ENCODE results near the gene RGS7.

DNA sequence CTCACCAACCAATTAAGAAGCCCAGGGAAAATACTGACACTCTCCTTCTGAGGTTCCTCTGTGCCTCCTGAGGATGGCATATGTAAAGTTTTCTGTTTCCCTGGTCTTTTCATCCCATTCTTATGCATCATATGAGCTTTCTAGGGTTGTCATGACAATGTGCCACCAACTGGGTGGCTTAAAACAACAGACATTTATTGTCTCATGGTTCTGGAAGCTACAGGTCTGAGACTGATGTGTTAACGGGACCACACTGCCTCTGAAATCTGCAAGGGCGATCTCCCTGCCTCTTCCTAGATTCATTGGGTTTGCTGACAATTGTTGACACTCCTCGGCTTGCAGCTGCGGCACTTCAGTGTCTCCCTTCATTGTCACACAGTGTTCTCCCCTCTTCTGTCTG is 308.4 kb downstream of the RGS7 start:
- TF ChIP-seq, protein P1, sequence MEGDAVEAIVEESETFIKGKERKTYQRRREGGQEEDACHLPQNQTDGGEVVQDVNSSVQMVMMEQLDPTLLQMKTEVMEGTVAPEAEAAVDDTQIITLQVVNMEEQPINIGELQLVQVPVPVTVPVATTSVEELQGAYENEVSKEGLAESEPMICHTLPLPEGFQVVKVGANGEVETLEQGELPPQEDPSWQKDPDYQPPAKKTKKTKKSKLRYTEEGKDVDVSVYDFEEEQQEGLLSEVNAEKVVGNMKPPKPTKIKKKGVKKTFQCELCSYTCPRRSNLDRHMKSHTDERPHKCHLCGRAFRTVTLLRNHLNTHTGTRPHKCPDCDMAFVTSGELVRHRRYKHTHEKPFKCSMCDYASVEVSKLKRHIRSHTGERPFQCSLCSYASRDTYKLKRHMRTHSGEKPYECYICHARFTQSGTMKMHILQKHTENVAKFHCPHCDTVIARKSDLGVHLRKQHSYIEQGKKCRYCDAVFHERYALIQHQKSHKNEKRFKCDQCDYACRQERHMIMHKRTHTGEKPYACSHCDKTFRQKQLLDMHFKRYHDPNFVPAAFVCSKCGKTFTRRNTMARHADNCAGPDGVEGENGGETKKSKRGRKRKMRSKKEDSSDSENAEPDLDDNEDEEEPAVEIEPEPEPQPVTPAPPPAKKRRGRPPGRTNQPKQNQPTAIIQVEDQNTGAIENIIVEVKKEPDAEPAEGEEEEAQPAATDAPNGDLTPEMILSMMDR (IDR thresholded peaks at IDR 0.05) = no peak
- no peak for TF ChIP-seq POLR2A (IDR thresholded peaks at IDR 0.05)

Data from gastroesophageal sphincter (tissue), 3 donors.